ENCODE results near the gene ANAPC13.

Gene ANAPC13, protein sequence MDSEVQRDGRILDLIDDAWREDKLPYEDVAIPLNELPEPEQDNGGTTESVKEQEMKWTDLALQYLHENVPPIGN

GRCh38 chr3:134485718-134486576, at the start of gene ANAPC13, which contains the start of gene CEP63:
TSS of gene ANAPC13 (minus strand) at chr3:134485985. CDS start at chr3:134482904, 3,081 bp downstream.
TSS of gene CEP63 (plus strand) at chr3:134486057. CDS start at chr3:134495321, 9,264 bp downstream.
- DNase-seq: peak; percentile 98

GRCh38 chr3:134535186-134535970, 49.6 kb upstream of the ANAPC13 start:
- no peak for DNase-seq

DNA sequence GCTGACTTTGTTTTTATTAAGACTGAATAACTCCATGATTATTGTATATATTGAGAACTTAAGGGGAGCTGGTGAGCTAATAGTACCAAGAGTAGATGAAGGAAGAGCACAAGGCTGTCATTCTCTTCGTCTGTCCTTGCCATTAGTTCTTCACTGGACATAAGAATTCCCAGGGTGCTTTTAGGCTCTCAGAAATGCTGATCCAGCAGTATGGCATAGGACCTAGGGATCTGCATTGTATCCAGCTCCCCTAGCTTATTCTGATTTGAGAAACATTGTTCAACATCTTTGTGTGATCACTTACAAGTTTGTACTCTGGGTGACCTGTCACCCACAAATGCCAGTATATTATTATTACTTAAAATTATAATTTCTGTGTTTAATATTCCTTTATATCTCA, 47.7 kb upstream of the ANAPC13 start:
- DNase-seq: no peak

DNA sequence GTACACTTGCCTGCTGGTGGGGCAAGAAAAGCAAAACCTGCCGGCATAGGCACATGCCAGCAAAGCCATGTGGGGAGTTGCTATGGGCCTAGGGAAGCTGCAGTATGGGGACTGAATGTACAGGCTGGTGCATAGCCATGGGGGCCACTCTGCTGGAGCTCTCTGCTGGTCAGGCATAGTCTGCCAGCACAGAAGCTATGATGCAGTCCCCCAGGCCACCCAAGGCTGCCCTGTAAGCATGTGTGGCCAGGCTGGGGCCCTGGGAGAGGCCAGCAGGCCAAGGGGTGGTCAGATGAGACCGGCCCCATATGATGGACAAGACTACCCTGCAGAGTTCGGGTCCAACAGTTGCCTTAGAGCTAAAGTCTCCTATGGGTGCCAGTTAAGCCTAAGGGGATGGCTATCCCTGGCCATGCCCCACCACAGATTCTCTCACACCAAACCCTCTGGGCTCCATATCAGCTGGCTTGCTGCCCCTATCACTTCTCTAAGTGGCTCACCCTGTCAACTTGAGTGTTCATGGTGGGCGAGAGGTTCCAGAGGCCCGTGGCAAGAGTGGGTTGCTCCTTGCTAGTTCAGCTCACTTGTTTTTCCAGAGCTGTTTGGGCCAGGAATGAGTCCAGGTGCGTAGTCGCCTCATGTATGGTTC, 41.9 kb upstream of the ANAPC13 start:
- DNase-seq: no peak

GRCh38 chr3:134527037-134527436, 41.3 kb upstream of the ANAPC13 start:
- no peak for DNase-seq

GRCh38 chr3:134526319-134526718, 40.5 kb upstream of the ANAPC13 start:
- no peak for DNase-seq

DNA sequence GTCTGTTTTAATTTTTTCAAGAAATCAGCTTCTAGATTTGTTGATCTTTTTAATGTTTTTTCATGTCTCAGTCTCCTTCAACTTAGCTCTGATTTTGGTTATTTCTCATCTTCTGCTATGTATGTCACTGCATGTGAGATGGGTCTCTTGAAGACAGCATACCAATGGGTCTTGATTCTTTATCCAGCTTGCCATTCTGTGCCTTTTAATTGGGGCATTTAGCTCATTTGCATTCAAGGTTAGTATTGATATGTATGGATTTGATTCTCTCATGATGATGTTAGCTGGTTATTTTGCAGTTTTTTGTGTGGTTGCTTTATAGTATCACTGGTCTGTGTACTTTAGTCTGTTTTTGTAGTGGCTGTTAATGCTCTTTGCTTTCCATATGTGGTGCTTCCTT, 39.5 kb upstream of the ANAPC13 start:
- no peak for DNase-seq

DNA sequence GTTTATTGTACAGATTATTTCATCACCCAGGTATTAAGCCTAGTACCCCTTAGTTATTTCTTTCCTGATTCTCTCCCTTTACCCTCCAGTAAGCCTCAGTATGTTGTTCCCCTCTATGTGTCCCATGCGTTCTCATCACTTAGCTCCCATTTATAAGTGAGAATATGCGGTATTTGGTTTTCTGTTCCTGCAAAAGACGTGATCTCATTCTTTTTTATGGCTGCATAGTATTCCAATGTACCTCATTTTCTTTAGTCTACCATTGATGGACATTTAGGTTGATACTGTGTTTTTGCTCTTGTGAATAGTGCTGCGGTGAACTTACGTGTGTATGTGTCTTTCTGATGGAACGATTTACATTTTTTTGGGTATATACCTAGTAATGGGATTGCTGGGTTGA, 36.8 kb upstream of the ANAPC13 start:
- no peak for DNase-seq

- no peak for DNase-seq
Measured at GRCh38 chr3:134517791-134518190, 32.0 kb upstream of the ANAPC13 start.

DNA sequence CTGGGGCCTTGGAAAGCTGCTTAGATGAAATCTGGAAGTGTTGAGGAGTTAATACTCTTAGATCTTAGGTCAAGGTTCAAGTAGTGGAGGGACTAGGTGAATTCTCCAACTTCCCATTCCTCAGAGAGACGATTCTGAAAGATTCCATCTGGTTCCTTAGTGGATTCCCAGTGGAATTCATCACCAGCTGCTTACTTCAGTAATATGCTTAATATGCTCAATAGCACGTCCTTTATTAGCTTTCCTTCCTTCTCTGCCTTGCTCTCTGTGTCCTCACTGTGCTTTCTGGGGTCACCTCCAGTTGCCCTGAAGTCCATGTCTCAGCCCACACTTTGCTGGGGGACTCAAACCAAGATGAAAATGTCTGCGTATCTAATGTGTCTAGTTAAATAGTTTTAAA, 31.1 kb upstream of the ANAPC13 start:
- DNase-seq: no peak

DNA sequence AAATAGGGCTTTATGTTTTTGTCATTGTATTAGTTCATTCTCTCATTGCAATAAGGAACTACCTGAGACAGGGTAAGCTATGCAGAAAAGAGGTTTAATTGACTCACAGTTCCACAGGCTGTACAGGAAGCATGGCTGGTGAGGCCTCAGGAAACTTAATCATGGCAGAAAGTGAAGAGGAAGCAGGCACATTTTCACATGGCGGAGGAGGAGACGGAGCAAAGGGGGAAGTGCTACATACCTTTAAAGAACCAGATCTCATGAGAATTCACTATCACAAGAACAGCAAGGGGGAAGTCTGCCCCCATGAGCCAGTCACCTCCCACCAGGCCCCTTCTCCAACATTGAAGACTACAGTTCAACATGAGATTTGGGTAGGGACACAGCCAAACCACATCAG, 25.7 kb upstream of the ANAPC13 start:
- DNase-seq: no peak

DNA sequence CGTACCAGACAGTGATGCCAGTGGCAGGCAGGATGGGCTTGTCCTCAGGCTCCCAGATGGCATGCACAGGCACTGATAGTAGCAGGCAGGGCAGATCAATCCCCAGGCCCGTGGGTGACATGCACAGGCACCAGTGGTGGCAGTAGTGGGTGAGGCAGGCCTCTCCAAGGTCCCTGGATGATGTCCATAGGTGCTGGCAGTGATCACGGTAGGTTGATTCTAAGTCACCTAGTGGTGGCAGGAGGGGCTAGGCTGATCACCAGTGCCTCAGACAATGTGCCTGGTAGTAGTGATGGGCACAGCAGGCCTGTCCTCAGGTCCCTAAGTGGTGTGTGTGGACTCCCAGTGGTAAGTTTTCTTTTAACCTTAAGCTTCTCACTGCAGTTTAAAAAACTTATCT, 19.7 kb upstream of the ANAPC13 start:
- no peak for DNase-seq

DNA sequence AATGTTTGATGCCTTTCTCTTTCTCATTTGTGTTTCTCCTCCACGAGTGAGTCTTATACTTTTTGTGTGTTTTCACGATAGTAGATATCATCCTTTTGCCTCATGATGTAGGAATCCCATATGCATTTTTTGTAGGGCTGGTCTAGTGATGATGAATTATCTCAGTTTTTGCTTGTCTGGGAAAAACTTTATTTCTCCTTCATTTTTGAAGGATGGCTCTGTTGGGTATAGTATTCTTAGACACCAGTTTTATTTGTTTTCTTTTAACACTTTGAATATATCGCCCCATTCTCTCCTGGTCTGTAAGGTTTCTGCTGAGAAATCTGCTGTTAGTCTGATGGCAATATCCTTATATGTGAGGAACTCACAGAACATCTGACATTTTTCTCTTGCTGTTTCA, 18.3 kb upstream of the ANAPC13 start:
- DNase-seq: no peak

DNA sequence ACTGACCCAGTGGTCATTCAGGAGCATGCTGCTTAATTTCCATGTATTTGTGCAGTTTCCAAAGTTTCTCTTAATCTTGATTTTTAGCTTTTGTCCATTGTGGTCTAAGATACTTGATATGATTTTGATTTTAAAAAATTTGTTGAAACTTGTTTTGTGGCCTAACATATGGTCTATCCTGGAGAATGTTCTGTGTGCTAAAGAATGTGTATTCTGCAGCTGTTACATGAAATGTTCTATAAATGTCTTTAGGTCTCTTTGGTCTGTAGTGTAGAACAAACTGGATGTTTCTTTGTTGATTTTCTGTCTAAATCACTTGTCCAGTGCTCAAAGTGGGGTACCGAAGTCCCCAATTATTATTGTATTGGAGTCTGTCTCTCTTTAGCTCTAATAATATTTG, 17.5 kb upstream of the ANAPC13 start:
- DNase-seq: no peak

DNA sequence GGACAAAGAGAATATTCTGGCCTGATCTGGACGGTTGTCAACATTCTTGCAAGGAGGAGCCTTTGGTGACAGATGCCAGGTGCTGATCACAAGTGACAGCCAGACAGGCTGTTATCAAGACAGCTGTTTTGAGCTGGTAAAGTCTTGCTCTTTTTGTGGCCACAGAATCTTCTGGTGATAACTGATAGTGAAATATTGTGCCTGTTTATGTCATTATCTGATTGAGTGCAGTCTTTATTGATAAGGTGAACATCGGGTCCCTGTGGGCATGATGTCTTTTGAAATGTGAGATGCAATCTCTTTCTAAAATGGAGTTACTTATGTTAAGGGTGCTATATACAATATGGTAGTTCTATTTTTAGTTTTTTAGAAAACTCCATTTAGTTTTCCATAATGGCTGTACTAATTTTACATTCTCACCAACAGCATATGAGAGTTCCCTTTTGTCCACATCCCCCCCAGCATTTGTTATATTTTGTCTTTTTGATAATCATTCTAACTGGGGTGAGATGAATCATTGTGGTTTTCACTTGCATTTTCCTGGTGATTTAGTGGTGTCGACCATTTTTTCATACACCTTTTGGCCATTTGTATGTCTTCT, 10.8 kb upstream of the ANAPC13 start:
- no peak for DNase-seq

- no peak for DNase-seq
Measured at GRCh38 chr3:134495980-134496379, 10.2 kb upstream of the ANAPC13 start.

GRCh38 chr3:134494495-134494894, 8.7 kb upstream of the ANAPC13 start:
- DNase-seq: no peak

- DNase-seq: no peak
Measured at GRCh38 chr3:134487406-134487805, 1.6 kb upstream of the ANAPC13 start.

DNA sequence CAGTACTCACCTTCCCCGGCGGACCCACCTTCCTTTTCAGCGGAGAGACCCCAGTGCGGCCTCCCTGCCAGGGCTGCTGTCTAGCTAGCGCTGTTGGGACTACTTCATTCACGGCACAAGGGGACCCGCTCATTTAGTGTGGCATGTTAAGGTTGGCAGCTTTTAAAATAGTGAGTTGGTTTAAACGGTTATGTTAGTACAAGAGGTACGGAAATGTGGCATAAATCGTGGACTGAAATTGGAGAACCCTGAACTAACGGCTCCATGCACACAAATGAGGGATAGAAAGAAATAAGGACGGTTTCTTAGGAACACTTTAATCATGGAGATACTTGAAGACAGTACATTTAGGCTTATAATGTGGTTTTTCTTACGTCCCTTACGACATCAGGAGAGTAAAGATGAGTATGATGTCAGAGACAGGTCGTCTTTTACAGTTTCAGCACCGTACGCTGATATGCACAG, 824 bp upstream of the ANAPC13 start:
- DNase-seq: no peak

GRCh38 chr3:134485075-134485717, 589 bp downstream of the ANAPC13 start:
- peak; percentile 39 for DNase-seq

GRCh38 chr3:134483195-134483900, 2.4 kb downstream of the ANAPC13 start:
- DNase-seq: no peak

- DNase-seq: no peak
Measured at GRCh38 chr3:134482622-134483021, 3.2 kb downstream of the ANAPC13 start.

All from right hindlimb (tissue), 1 donor.